Karpas-422 (cell line): ENCODE data around the gene VLDLR. TPM values are rescaled to one million over a fixed set of nuclear protein-coding genes. Genes with fewer than 3 reads are reported as not detected.
"Not testable (repeated sequence)": the region's sequence is repeated elsewhere in the genome, so short reads cannot be mapped to it uniquely, and the experiment has no call there.

Source experiments
- DNase-seq: peaks from one replicate; pipeline ENCODE4 v3.0.0-alpha.2; 2015
- H2AFZ ChIP-seq: fragments of 200-600 bp; sonication (generic); 2 replicates; pipeline ENCODE4 v1.6.1; 2014; ENCODE audit warnings: antibody characterized with exemption, low read length, mixed read lengths
- H3K27ac ChIP-seq: fragments of 200-600 bp; sonication (generic); 2 replicates; pipeline ENCODE4 v1.5.1; 2014; ENCODE audit warnings: mild to moderate bottlenecking, low read length, moderate library complexity
- H3K27me3 ChIP-seq: fragments of 200-600 bp; sonication (generic); 2 replicates; pipeline ENCODE4 v1.6.1; 2014; ENCODE audit warnings: low read length, mixed read lengths
- H3K36me3 ChIP-seq: fragments of 200-600 bp; sonication (generic); 2 replicates; pipeline ENCODE4 v1.6.1; 2014; ENCODE audit warnings: low read length, mixed read lengths; ENCODE audit not compliant: insufficient read depth
- H3K4me1 ChIP-seq: fragments of 200-600 bp; sonication (generic); 2 replicates; pipeline ENCODE4 v1.6.1; 2014; ENCODE audit warnings: mild to moderate bottlenecking, low read length, mixed read lengths
- H3K4me2 ChIP-seq: fragments of 200-600 bp; sonication (generic); 2 replicates; pipeline ENCODE4 v1.6.1; 2014; ENCODE audit warnings: low read length, low read depth, mild to moderate bottlenecking; ENCODE audit not compliant: poor library complexity, severe bottlenecking
- H3K4me3 ChIP-seq: fragments of 200-600 bp; sonication (generic); 2 replicates; pipeline ENCODE4 v1.5.1; 2014; ENCODE audit warnings: mild to moderate bottlenecking, antibody characterized with exemption, low read length, mixed read lengths
- H3K79me2 ChIP-seq: fragments of 200-600 bp; sonication (generic); 2 replicates; pipeline ENCODE4 v1.6.1; 2014; ENCODE audit warnings: mild to moderate bottlenecking, low read length, mixed read lengths
- H3K9ac ChIP-seq: fragments of 200-600 bp; sonication (generic); 2 replicates; pipeline ENCODE4 v1.6.0; 2014; ENCODE audit warnings: low read length
- H3K9me2 ChIP-seq: fragments of 200-600 bp; sonication (generic), shearing (Covaris generic); replicated peaks from 2 replicates; pipeline ENCODE4 v1.6.0; 2014; ENCODE audit warnings: mild to moderate bottlenecking, low read length, moderate library complexity; ENCODE audit not compliant: insufficient read depth
- H3K9me3 ChIP-seq: fragments of 300-700, 200-600 bp; sonication (generic); 2 replicates; pipeline ENCODE4 v1.6.1; 2014; ENCODE audit warnings: low read length, mixed read lengths
- H4K20me1 ChIP-seq: fragments of 200-600 bp; sonication (generic); 2 replicates; pipeline ENCODE4 v1.6.1; 2014; ENCODE audit warnings: mild to moderate bottlenecking, antibody characterized with exemption, low read length, low read depth; ENCODE audit not compliant: insufficient read depth
- total RNA-seq: library from RNA; depleted of rRNA; stranded (reverse); fragments of >200 nt; shearing (Covaris generic); gene quantifications from 2 replicates; pipeline ENCODE4 v1.2.3, GENCODE V29; 2014; ENCODE audit warnings: low replicate concordance

The VLDLR gene
- total RNA-seq, 1 experiment from 2014 or later = 31.5 TPM

DNA sequence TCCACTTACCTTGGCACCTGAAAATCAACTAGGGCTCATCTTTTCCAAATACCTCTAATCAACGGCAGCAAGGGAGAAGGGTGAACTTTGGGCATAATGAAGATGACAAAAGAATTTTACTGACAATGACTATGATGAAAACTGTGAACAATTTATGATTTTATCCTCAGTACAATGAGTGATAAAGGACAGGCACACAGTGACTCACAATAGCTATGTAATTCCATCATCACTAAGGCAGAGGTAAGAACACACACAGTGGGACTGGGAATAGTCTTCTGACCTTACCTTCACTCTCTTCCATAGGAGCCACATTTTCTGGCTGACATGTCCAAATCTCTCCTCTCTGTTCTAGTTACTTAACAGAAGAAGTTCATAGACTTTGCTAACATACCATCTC lies 69.6 kb downstream of the VLDLR start:
- Histone ChIP-seq H3K9me2 (no peaks in the 10 kb centered on the region), H3K36me3 (no peaks in the 10 kb centered on the region), H3K4me1 (no peaks in the 10 kb centered on the region), H3K4me2 (no peak overlapping the region), H3K27ac (no peak overlapping the region), H3K9ac (no peak overlapping the region), H3K4me3 (no peak overlapping the region), H3K9me3 (no peaks in the 10 kb centered on the region), H3K79me2 (no peaks in the 10 kb centered on the region), H4K20me1 (no peaks in the 10 kb centered on the region), H3K27me3 (no peaks in the 10 kb centered on the region), H2AFZ (no peak overlapping the region)
- DNase-seq = no peak

DNA sequence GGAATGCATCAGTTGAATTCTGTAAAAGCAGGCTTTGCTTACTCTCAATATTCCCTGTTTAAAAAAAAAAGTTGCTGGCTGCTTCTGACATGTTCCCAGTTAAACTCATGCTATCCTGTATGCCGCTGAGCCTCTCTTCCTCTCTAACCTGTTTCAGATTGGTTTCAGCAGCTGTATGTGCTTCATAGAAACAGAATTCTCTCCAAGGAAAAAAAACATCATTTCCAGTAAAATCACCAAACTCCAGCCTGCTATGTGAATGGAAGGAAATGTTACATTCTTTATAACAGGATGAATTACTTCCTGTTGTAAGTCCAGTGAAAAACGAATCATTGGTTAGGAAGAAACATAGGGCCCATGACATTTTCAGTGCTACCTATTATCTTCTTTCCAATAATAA lies 70.0 kb downstream of the VLDLR start:
- H3K9me2 ChIP-seq = no peaks in the 10 kb centered on the region
- H4K20me1 ChIP-seq = no peaks in the 10 kb centered on the region
- H3K27me3 ChIP-seq = no peaks in the 10 kb centered on the region
- no peak overlapping the region for H3K4me3 ChIP-seq
- H2AFZ ChIP-seq = no peak overlapping the region
- H3K36me3 ChIP-seq = no peaks in the 10 kb centered on the region
- DNase-seq = no peak
- no peaks in the 10 kb centered on the region for H3K79me2 ChIP-seq
- no peak overlapping the region for H3K4me2 ChIP-seq
- no peak overlapping the region for H3K27ac ChIP-seq
- no peaks in the 10 kb centered on the region for H3K4me1 ChIP-seq
- H3K9ac ChIP-seq = no peak overlapping the region
- no peaks in the 10 kb centered on the region for H3K9me3 ChIP-seq

DNA sequence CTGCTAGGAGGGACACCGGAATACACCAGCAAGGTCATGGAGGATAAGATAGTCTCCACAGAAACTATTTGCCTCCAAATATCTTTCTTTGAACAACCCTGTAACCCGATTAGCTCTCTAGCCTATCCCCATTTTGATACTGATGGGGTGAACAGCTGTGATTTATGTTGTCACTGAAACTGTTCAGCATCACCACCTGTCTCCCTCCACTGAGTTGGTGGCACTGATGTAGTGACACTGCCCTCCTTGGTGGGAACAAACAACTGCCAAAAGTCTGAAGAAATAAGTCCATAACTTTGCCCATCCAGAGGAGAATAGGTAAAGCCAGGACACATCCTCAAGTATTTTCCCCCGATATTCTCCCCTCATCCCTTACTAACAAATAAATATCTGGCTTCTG lies 71.5 kb downstream of the VLDLR start:
- Histone ChIP-seq H3K36me3 (no peaks in the 10 kb centered on the region), H3K4me2 (no peak overlapping the region), H3K27me3 (no peaks in the 10 kb centered on the region)

DNA sequence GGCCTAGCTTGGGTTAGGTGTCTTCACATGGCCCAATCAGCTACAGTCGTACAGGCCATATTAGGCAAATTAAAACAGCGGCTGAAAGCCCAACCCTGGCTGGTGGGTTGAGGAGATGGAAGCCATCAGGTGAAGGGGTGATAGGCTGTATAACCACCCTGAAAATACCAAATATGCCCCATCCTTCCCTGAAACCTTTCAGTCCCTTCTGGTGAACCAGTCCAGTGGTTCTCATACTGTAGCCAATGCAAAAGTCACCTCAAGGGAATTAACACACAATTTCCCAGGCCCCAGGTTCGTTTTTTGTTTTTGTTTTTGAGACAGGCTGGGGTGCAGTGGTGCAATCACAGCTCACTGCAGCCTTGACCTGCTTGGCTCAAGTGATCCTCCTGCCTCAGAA lies 75.9 kb downstream of the VLDLR start:
- Histone ChIP-seq H3K4me3 (no peak overlapping the region), H2AFZ (no peak overlapping the region), H3K27me3 (no peaks in the 10 kb centered on the region), H3K9me3 (no peaks in the 10 kb centered on the region), H3K4me1 (peaks cover 17% of the 10 kb centered on the region), H3K27ac (no peak overlapping the region), H4K20me1 (no peaks in the 10 kb centered on the region), H3K36me3 (no peaks in the 10 kb centered on the region), H3K9ac (no peak overlapping the region), H3K79me2 (no peaks in the 10 kb centered on the region), H3K9me2 (no peaks in the 10 kb centered on the region), H3K4me2 (no peak overlapping the region)
- no peak for DNase-seq

More for the DNA sequence above, 71.5 kb downstream of the VLDLR start:
- Histone ChIP-seq H4K20me1 (no peaks in the 10 kb centered on the region), H3K79me2 (no peaks in the 10 kb centered on the region), H3K4me3 (no peak overlapping the region), H2AFZ (no peak overlapping the region), H3K4me1 (peaks cover 6% of the 10 kb centered on the region; the same call in 1 of the 2 replicates), H3K9me2 (no peaks in the 10 kb centered on the region), H3K27ac (no peak overlapping the region), H3K9ac (no peak overlapping the region), H3K9me3 (no peaks in the 10 kb centered on the region)
- no peak for DNase-seq

DNA sequence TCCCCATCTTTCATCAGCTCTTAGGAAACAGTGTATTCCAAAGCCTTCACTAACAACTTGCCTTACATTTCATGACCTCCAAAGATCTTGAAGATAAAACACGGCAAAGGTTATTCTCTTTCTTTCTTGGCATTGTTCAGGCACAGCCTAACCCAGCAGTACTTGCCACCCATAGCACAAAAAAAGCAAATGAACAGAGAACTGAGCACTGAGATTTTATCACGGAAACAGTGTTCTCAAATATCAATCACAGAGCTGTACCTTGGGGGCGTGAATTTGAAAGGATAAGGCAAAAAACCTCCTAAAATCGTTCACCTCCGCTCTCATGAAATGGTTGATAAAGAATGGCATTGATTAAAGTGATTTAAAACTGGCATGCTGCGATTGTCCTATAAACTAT lies 78.8 kb downstream of the VLDLR start:
- Histone ChIP-seq H3K9ac (no peak overlapping the region), H3K36me3 (no peaks in the 10 kb centered on the region), H3K4me2 (no peak overlapping the region), H3K4me3 (no peak overlapping the region), H3K4me1 (peaks cover 46% of the 10 kb centered on the region), H3K79me2 (no peaks in the 10 kb centered on the region), H2AFZ (no peak overlapping the region), H3K9me2 (no peaks in the 10 kb centered on the region), H3K27ac (no peak overlapping the region), H3K27me3 (no peaks in the 10 kb centered on the region), H4K20me1 (no peaks in the 10 kb centered on the region), H3K9me3 (no peaks in the 10 kb centered on the region)
- DNase-seq = no peak

DNA sequence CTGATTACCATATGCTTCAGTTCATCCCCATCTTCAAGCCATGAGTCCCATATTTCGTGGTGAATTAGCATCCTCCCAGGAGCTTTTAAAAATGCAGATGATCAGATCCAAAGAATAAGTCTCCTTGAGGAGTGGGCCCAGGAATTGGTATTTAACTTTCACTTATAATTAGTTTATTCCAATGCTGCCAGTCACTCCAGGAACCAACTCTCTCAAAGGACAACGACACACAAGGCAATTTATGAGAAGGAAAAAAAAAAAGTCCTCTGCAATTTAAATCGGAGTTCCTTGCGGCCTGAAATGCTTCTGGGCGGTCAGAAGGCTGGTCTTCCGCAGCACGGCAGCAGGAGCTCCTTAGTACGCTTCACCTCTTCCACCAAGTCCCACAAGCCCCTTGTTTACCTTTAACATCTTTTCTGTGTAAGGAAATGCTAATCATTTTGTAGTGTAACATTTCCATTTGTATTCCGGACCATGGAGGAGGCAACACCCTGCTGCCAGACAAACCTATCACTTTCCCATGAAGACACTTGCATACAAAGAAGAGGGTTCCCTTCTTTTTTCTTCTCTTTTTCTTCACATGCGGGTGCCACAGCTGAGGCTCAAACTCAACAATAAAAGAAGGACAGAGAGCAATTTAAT lies 79.4 kb downstream of the VLDLR start:
- Histone ChIP-seq H3K4me3 (no peak overlapping the region), H4K20me1 (no peaks in the 10 kb centered on the region), H3K9me2 (no peaks in the 10 kb centered on the region), H3K9ac (no peak overlapping the region), H3K27me3 (no peaks in the 10 kb centered on the region), H3K9me3 (no peaks in the 10 kb centered on the region), H3K27ac (peak overlapping the region; percentile 34; the same call in 1 of the 2 replicates), H3K36me3 (no peaks in the 10 kb centered on the region), H3K79me2 (no peaks in the 10 kb centered on the region), H3K4me2 (no peak overlapping the region), H3K4me1 (peaks cover 50% of the 10 kb centered on the region), H2AFZ (no peak overlapping the region)
- no peak for DNase-seq

DNA sequence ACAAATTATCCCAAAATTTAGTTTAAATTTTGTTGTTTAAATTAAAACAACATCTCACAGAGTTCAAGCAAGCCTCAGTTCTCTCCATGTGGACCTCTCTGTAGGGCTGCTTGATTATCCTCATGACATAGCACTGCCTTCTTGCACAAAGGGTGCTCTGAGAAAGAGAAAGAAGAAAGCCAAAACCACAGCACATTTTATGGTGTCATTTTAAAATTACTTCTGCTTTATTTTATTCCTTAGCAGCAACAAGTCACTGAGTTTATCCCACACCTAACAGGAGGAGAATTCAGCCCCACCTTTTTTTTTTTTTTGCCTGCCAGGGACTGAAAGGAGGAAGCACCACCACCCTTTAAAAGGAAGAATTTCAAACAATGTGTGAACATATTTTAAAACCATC lies 82.9 kb downstream of the VLDLR start:
- H3K27ac ChIP-seq = peak overlapping the region; percentile 75
- no peaks in the 10 kb centered on the region for H3K79me2 ChIP-seq
- peaks cover 59% of the 10 kb centered on the region for H3K4me1 ChIP-seq
- peak; percentile 61 for DNase-seq
- 0 out of 2 replicates have a peak overlapping the region, but pooled peaks have one; percentile 24 for H3K9ac ChIP-seq
- H3K4me3 ChIP-seq = no peak overlapping the region
- H2AFZ ChIP-seq = no peak overlapping the region
- no peaks in the 10 kb centered on the region for H4K20me1 ChIP-seq
- H3K36me3 ChIP-seq = peaks cover 5% of the 10 kb centered on the region; the same call in 1 of the 2 replicates
- no peaks in the 10 kb centered on the region for H3K9me3 ChIP-seq
- H3K27me3 ChIP-seq = no peaks in the 10 kb centered on the region
- H3K9me2 ChIP-seq = no peaks in the 10 kb centered on the region
- H3K4me2 ChIP-seq = peak overlapping the region; percentile 28

DNA sequence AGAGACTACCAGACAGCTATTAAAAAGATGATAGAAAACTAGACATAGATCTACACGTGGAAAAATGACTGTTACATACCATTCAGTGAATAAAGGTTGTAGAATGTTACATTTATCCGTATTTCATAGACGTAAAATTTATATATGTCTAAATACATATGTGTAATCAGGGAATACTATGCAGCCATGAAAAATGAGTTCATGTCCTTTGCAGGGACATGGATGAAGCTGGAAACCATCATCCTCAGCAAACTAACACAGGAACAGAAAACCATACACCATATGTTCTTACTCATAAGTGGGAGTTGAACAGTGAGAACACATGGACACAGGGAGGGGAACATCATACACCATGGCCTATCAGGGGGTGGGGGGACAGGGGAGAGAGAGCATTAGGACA lies 85.7 kb downstream of the VLDLR start:
- not testable (repeated sequence) for DNase-seq, H2AFZ ChIP-seq, H3K27ac ChIP-seq, H3K36me3 ChIP-seq, H3K27me3 ChIP-seq, H4K20me1 ChIP-seq, H3K4me3 ChIP-seq, H3K4me2 ChIP-seq, H3K9me3 ChIP-seq, H3K79me2 ChIP-seq, H3K9me2 ChIP-seq, H3K9ac ChIP-seq
- peaks cover 73% of the 10 kb centered on the region for H3K4me1 ChIP-seq
